GM23338 (cell line): ENCODE data around the gene CIART. TPM values are rescaled to one million over a fixed set of nuclear protein-coding genes. Genes with fewer than 3 reads are reported as not detected.

Experiments
- ATAC-seq: fragments of 200-7000 bp; cut with Tn5 transposase; 3 replicates; pipeline ENCODE4 v1.9.1; 2020
- DNase-seq: peaks from one replicate; pipeline ENCODE4 v3.0.0-alpha.2; 2015; ENCODE audit warnings: low spot score
- H2AFZ ChIP-seq: fragments of 200-600 bp; sonication (generic); 2 replicates; pipeline ENCODE4 v1.8.0; 2016; ENCODE audit warnings: antibody characterized with exemption, mild to moderate bottlenecking, moderate library complexity
- H3F3A ChIP-seq: fragments of 200-600 bp; sonication (generic); replicated peaks from 2 replicates; pipeline ENCODE4 v1.8.0; 2017; ENCODE audit warnings: antibody characterized with exemption, mixed run types, low read depth
- H3K27ac ChIP-seq: fragments of 200-600 bp; sonication (generic); 2 replicates; pipeline ENCODE4 v1.6.1; 2016; ENCODE audit warnings: low read depth
- H3K27me3 ChIP-seq: fragments of 200-600 bp; sonication (generic); 2 replicates; pipeline ENCODE4 v1.8.0; 2016; ENCODE audit warnings: mild to moderate bottlenecking, mixed run types, moderate library complexity; ENCODE audit not compliant: insufficient read depth
- H3K36me3 ChIP-seq: fragments of 200-600 bp; sonication (generic); 2 replicates; pipeline ENCODE4 v1.8.0; 2016; ENCODE audit warnings: mild to moderate bottlenecking; ENCODE audit not compliant: insufficient read depth
- H3K4me1 ChIP-seq: fragments of 200-600 bp; sonication (generic); 2 replicates; pipeline ENCODE4 v1.8.0; 2016; ENCODE audit warnings: mild to moderate bottlenecking, moderate library complexity; ENCODE audit not compliant: insufficient read depth
- H3K4me2 ChIP-seq: fragments of 200-600 bp; sonication (generic); 2 replicates; pipeline ENCODE4 v1.7.1; 2017; ENCODE audit warnings: mixed run types
- H3K4me3 ChIP-seq: fragments of 200-600 bp; sonication (generic); 2 replicates; pipeline ENCODE4 v1.6.1; 2016; ENCODE audit warnings: mixed run types
- H3K79me2 ChIP-seq: fragments of 200-600 bp; sonication (generic); replicated peaks from 2 replicates; pipeline ENCODE4 v1.8.0; 2017; ENCODE audit warnings: mild to moderate bottlenecking; ENCODE audit not compliant: insufficient read depth
- H3K9me2 ChIP-seq: fragments of 200-600 bp; sonication (generic); 2 replicates; pipeline ENCODE4 v1.8.0; 2017; ENCODE audit not compliant: insufficient read depth
- H4K20me1 ChIP-seq: fragments of 200-600 bp; sonication (generic); replicated peaks from 2 replicates; pipeline ENCODE4 v1.8.0; 2017; ENCODE audit warnings: mild to moderate bottlenecking; ENCODE audit not compliant: insufficient read depth
- H3K27ac Mint-ChIP-seq: 2 replicates; pipeline ENCODE4 v1.8.0; 2020; ENCODE audit warnings: inconsistent platforms, mild to moderate bottlenecking, moderate library complexity, mixed read lengths
- H3K27me3 Mint-ChIP-seq: 3 replicates; pipeline ENCODE4 v1.8.0; 2022; ENCODE audit warnings: low read depth, mild to moderate bottlenecking, moderate library complexity, mixed read lengths, inconsistent platforms; ENCODE audit not compliant: insufficient read depth, poor library complexity
- H3K36me3 Mint-ChIP-seq: 3 replicates; pipeline ENCODE4 v1.8.0; 2021; ENCODE audit warnings: low read depth, mild to moderate bottlenecking, inconsistent platforms, moderate library complexity, mixed read lengths
- H3K4me1 Mint-ChIP-seq: 3 replicates; pipeline ENCODE4 v1.8.0; 2020; ENCODE audit warnings: mild to moderate bottlenecking, inconsistent platforms, mixed read lengths
- H3K4me3 Mint-ChIP-seq: 3 replicates; pipeline ENCODE4 v1.8.0; 2021; ENCODE audit warnings: moderate library complexity, mild to moderate bottlenecking, inconsistent platforms, mixed read lengths
- H3K9me3 Mint-ChIP-seq: 3 replicates; pipeline ENCODE4 v1.8.0; 2020; ENCODE audit warnings: moderate library complexity, mild to moderate bottlenecking, inconsistent platforms, mixed read lengths
- CREB1 ChIP-seq: fragments of 250-450 bp; sonication (Bioruptor Pico); IDR thresholded peaks from 2 replicates; pipeline ENCODE4 v1.5.0; 2020; ENCODE audit warnings: low read depth, mild to moderate bottlenecking, moderate library complexity
- CTCF ChIP-seq, 2 experiments: fragments of 200-600 bp in 1 of 2; sonication (generic) in 1 of 2; conservative IDR thresholded peaks; 2 replicates each; pipeline versions ENCODE4 v1.5.1 to v1.6.1; 2016 to 2017; ENCODE audit warnings: antibody characterized with exemption in 2 of 2, low read depth in 2 of 2, mild to moderate bottlenecking in 2 of 2, moderate library complexity in 1 of 2
- EZH2 ChIP-seq: fragments of 200-600 bp; sonication (generic); IDR thresholded peaks from one replicate; pipeline ENCODE4 v1.8.0; 2017; ENCODE audit warnings: antibody characterized with exemption, mild to moderate bottlenecking, low read depth; ENCODE audit not compliant: unreplicated experiment
- EZH2phosphoT487 ChIP-seq: fragments of 200-600 bp; sonication (generic); IDR thresholded peaks from one replicate; pipeline ENCODE4 v1.8.1; 2018; ENCODE audit warnings: antibody characterized with exemption; ENCODE audit not compliant: unreplicated experiment
- JUNB ChIP-seq: IDR thresholded peaks from one replicate; pipeline ENCODE4 v1.6.1; 2016; ENCODE audit warnings: antibody characterized with exemption; ENCODE audit not compliant: unreplicated experiment
- POLR2AphosphoS5 ChIP-seq: IDR thresholded peaks from 2 replicates; pipeline ENCODE4 v1.6.1; 2016; ENCODE audit warnings: antibody characterized with exemption, low read depth
- REST ChIP-seq: IDR thresholded peaks from one replicate; pipeline ENCODE4 v1.6.1; 2018; ENCODE audit warnings: antibody characterized with exemption; ENCODE audit not compliant: unreplicated experiment
- STAT1 ChIP-seq: IDR thresholded peaks from one replicate; pipeline ENCODE4 v1.6.1; 2016; ENCODE audit warnings: antibody characterized with exemption; ENCODE audit not compliant: unreplicated experiment
- ZNF114 ChIP-seq: fragments of 250-450 bp; sonication (Bioruptor Pico); IDR thresholded peaks from 2 replicates; pipeline ENCODE4 v1.5.0; 2020; ENCODE audit warnings: mild to moderate bottlenecking, moderate library complexity
- ZNF331 ChIP-seq: fragments of 250-450 bp; sonication (Bioruptor Pico); IDR thresholded peaks from 2 replicates; pipeline ENCODE4 v1.5.0; 2020; ENCODE audit warnings: low read depth, mild to moderate bottlenecking, moderate library complexity
- ZNF462 ChIP-seq: fragments of 250-450 bp; sonication (Bioruptor Pico); IDR thresholded peaks from 2 replicates; pipeline ENCODE4 v1.5.0; 2020; ENCODE audit warnings: mild to moderate bottlenecking, moderate library complexity
- polyA plus RNA-seq: library from polyadenylated mRNA; unstranded; fragments of >200 nt; fragmentation: Nextera tagmentation; extraction: Ambion mirVana; gene quantifications from 2 replicates; pipeline ENCODE4 v1.2.1, GENCODE V29; 2016
- total RNA-seq: library from RNA; depleted of rRNA; stranded (reverse); fragments of >200 nt; shearing (Covaris generic); gene quantifications from 2 replicates; pipeline ENCODE4 v1.2.3, GENCODE V29; 2014

Gene CIART
- total and polyA plus RNA-seq, 2 experiments from 2014 or later = 9.3 to 16.4 TPM

GRCh38 chr1:150299716-150300115 lies 17.4 kb downstream of the CIART start:
- Mint-ChIP-seq H3K4me1 (peaks cover 29% of the 10 kb centered on the region), H3K27me3 (peaks cover 4% of the 10 kb centered on the region), H3K36me3 (peaks cover 93% of the 10 kb centered on the region), H3K9me3 (no peaks in the 10 kb centered on the region), H3K4me3 (no peak overlapping the region), H3K27ac (no peak overlapping the region)
- H3K27me3 ChIP-seq = no peaks in the 10 kb centered on the region
- H3K36me3 ChIP-seq = peaks cover 35% of the 10 kb centered on the region
- peaks cover 61% of the 10 kb centered on the region for H3K79me2 ChIP-seq
- H2AFZ ChIP-seq = no peak overlapping the region
- no peak overlapping the region for H3K4me3 ChIP-seq
- H4K20me1 ChIP-seq = peaks cover 20% of the 10 kb centered on the region
- peaks cover 19% of the 10 kb centered on the region; the same call in 1 of the 2 replicates for H3F3A ChIP-seq
- TF ChIP-seq ZNF331 (CRISPR knock-in tag) (no peak), ZNF462 (CRISPR knock-in tag) (no peak), EZH2phosphoT487 (no peak), CREB1 (CRISPR knock-in tag) (no peak), CTCF (conservative IDR thresholded peaks at IDR 0.05; ENCODE audit: low read depth in 2 of 2) (no peak), EZH2 (no peak), REST (no peak), POLR2AphosphoS5 (no peak), ZNF114 (no peak), STAT1 (no peak), JUNB (no peak)
- DNase-seq = no peak
- H3K4me1 ChIP-seq = peaks cover 32% of the 10 kb centered on the region
- H3K27ac ChIP-seq = no peak overlapping the region
- no peak for ATAC-seq
- no peaks in the 10 kb centered on the region for H3K9me2 ChIP-seq
- H3K4me2 ChIP-seq = no peak overlapping the region
